IMR-90 (cell line): ENCODE measurements around the gene LPIN1. TPM values are rescaled to one million over a fixed set of nuclear protein-coding genes. Genes with fewer than 3 reads are reported as not detected.

Source experiments
- ATAC-seq: fragments of 200-7000 bp; cut with Tn5 transposase; 2 replicates; pipeline ENCODE4 v1.9.1; 2020; ENCODE audit warnings: low read depth, mild to moderate bottlenecking, moderate library complexity
- BruUV-seq: library from RNA; stranded (reverse); fragments of 400-500 nt; replicated peaks from 2 replicates; lab custom pipeline; 2021; lab: Mats Ljungman, UMichigan
- CTCF ChIA-PET: fragments of 300-600 bp; formaldehyde crosslinking; extraction: SDS; loops from one replicate; lab custom pipeline; 2021; ENCODE audit warnings: antibody characterized with exemption; lab: Yijun Ruan, JAX
- POLR2A ChIA-PET: fragments of 300-600 bp; sonication (Branson Sonifier 250); formaldehyde crosslinking; loops from one replicate; lab custom pipeline; 2022; ENCODE audit warnings: antibody characterized with exemption; ENCODE audit not compliant: unreplicated experiment; lab: Charles Lee
- DNase-seq: peaks from one replicate; pipeline ENCODE4 v3.0.0; 2013
- H2AFZ ChIP-seq: replicated peaks from 2 replicates; pipeline ENCODE3; 2013; ENCODE audit warnings: low read length, mild to moderate bottlenecking; ENCODE audit not compliant: poor library complexity
- H2AK5ac ChIP-seq: 2 replicates; pipeline ENCODE4 v1.6.1; 2013; ENCODE audit warnings: low read depth, low read length, inconsistent platforms
- H2AK9ac ChIP-seq: replicated peaks from 2 replicates; pipeline ENCODE3; 2013; ENCODE audit warnings: mild to moderate bottlenecking, low read depth, low read length, moderate library complexity; ENCODE audit not compliant: poor library complexity
- H2BK120ac ChIP-seq: 2 replicates; pipeline ENCODE4 v1.6.1; 2013; ENCODE audit warnings: low read depth, low read length, inconsistent platforms
- H2BK15ac ChIP-seq: 3 replicates; pipeline ENCODE4 v1.6.1; 2013; ENCODE audit warnings: low read depth, low read length, inconsistent platforms
- H2BK20ac ChIP-seq: 2 replicates; pipeline ENCODE4 v1.6.1; 2013; ENCODE audit warnings: low read depth, mild to moderate bottlenecking, inconsistent platforms, low read length, moderate library complexity
- H2BK5ac ChIP-seq: 2 replicates; pipeline ENCODE4 v1.6.1; 2013; ENCODE audit warnings: mild to moderate bottlenecking, low read depth, low read length, inconsistent platforms; ENCODE audit not compliant: poor library complexity, severe bottlenecking
- H3K14ac ChIP-seq: replicated peaks from 2 replicates; pipeline ENCODE4 v1.6.1; 2013; ENCODE audit warnings: low read depth, low read length, inconsistent platforms
- H3K18ac ChIP-seq: 2 replicates; pipeline ENCODE4 v1.6.1; 2013; ENCODE audit warnings: low read depth, low read length, control low read depth
- H3K23ac ChIP-seq: 2 replicates; pipeline ENCODE4 v1.6.1; 2013; ENCODE audit warnings: low read depth, low read length, inconsistent platforms
- H3K27ac ChIP-seq: 2 replicates; pipeline ENCODE4 v1.5.1; 2013; ENCODE audit warnings: mild to moderate bottlenecking, control low read depth, low read length; ENCODE audit not compliant: insufficient read depth
- H3K27me3 ChIP-seq: 2 replicates; pipeline ENCODE4 v1.6.1; 2013; ENCODE audit warnings: low read length; ENCODE audit not compliant: control insufficient read depth, insufficient read depth
- H3K36me3 ChIP-seq: 2 replicates; pipeline ENCODE4 v1.6.1; 2013; ENCODE audit warnings: low read length, mixed read lengths; ENCODE audit not compliant: control insufficient read depth, insufficient read depth
- H3K4ac ChIP-seq: 2 replicates; pipeline ENCODE4 v1.6.1; 2013; ENCODE audit warnings: low read depth, low read length, inconsistent platforms
- H3K4me1 ChIP-seq: 2 replicates; pipeline ENCODE4 v1.6.1; 2013; ENCODE audit warnings: low read length, mixed read lengths; ENCODE audit not compliant: control insufficient read depth, insufficient read depth
- H3K4me2 ChIP-seq: 2 replicates; pipeline ENCODE4 v1.6.1; 2013; ENCODE audit warnings: low read depth, mild to moderate bottlenecking, control low read depth, low read length, moderate library complexity
- H3K4me3 ChIP-seq: 2 replicates; pipeline ENCODE4 v1.5.1; 2013; ENCODE audit warnings: low read depth, mild to moderate bottlenecking, control low read depth, low read length, moderate library complexity; ENCODE audit not compliant: insufficient read depth
- H3K56ac ChIP-seq: 2 replicates; pipeline ENCODE4 v1.6.1; 2013; ENCODE audit warnings: low read length, inconsistent platforms; ENCODE audit not compliant: insufficient read depth; ENCODE audit errors: extremely low read depth
- H3K79me1 ChIP-seq, 2 experiments: 2 replicates each; pipeline ENCODE4 v1.6.1; 2013; ENCODE audit warnings: low read length in 2 of 2, inconsistent platforms in 1 of 2, low read depth in 1 of 2
- H3K9ac ChIP-seq: 2 replicates; pipeline ENCODE4 v1.6.1; 2013; ENCODE audit warnings: low read depth, low read length, control low read depth
- H3K9me1 ChIP-seq: 2 replicates; pipeline ENCODE4 v1.6.1; 2013; ENCODE audit warnings: low read length, inconsistent platforms; ENCODE audit not compliant: insufficient read depth
- H3K9me3 ChIP-seq: 2 replicates; pipeline ENCODE4 v1.6.1; 2013; ENCODE audit warnings: low read length; ENCODE audit not compliant: control insufficient read depth, insufficient read depth
- H4K20me1 ChIP-seq: 2 replicates; pipeline ENCODE4 v1.6.1; 2013; ENCODE audit warnings: low read length, inconsistent platforms; ENCODE audit not compliant: insufficient read depth
- H4K5ac ChIP-seq: 2 replicates; pipeline ENCODE4 v1.6.1; 2013; ENCODE audit warnings: mild to moderate bottlenecking, low read depth, low read length, control low read depth
- H4K8ac ChIP-seq, 2 experiments: 2 replicates each; pipeline ENCODE4 v1.6.1; 2013; ENCODE audit warnings: low read depth in 2 of 2, low read length in 2 of 2, control low read depth in 1 of 2, inconsistent platforms in 1 of 2
- H4K91ac ChIP-seq: 2 replicates; pipeline ENCODE4 v1.6.1; 2013; ENCODE audit warnings: low read depth, low read length, inconsistent platforms; ENCODE audit not compliant: insufficient read depth
- CHD1 ChIP-seq: IDR thresholded peaks from 2 replicates; pipeline ENCODE4 v1.6.1; 2012; ENCODE audit warnings: low read depth, low read length, improper control_type of control experiment
- MAFK ChIP-seq: IDR thresholded peaks from 2 replicates; pipeline ENCODE4 v1.6.1; 2012; ENCODE audit warnings: low read depth, low read length, improper control_type of control experiment
- MAZ ChIP-seq: IDR thresholded peaks from 2 replicates; pipeline ENCODE4 v1.6.1; 2012; ENCODE audit warnings: low read depth, mild to moderate bottlenecking, low read length, improper control_type of control experiment, moderate library complexity, borderline replicate concordance
- NFE2L2 ChIP-seq: fragments of 150-350 bp; IDR thresholded peaks from 2 replicates; pipeline ENCODE4 v1.6.1; 2016; ENCODE audit warnings: low read depth, mild to moderate bottlenecking, low read length
- POLR2A ChIP-seq: IDR thresholded peaks from 2 replicates; pipeline ENCODE4 v1.6.1; 2012; ENCODE audit warnings: mild to moderate bottlenecking, low read depth, low read length
- RAD21 ChIP-seq: IDR thresholded peaks from 2 replicates; pipeline ENCODE4 v1.6.1; 2012; ENCODE audit warnings: low read length, improper control_type of control experiment
- RCOR1 ChIP-seq: IDR thresholded peaks from 2 replicates; pipeline ENCODE4 v1.6.1; 2012; ENCODE audit warnings: mild to moderate bottlenecking, low read length, improper control_type of control experiment; ENCODE audit not compliant: insufficient replicate concordance
- WGBS, 2 experiments: methylation state at CpG; one replicate each; pipeline versions ENCODE4 v1.1.5 to v1.1.7; 2013; ENCODE audit warnings: missing lambda C conversion rate in 2 of 2; ENCODE audit not compliant: insufficient read length in 1 of 2; ENCODE audit errors: extremely low coverage in 2 of 2; 5-methylcytosine and 5-hydroxymethylcytosine counted together
- dilution Hi-C: fragments of 300-500 bp; cut with HindIII; formaldehyde crosslinking; loops from one replicate; pipeline ENCODE4 v1.14.3; 2018; ENCODE audit warnings: low sequenced_read_pairs; ENCODE audit not compliant: unreplicated experiment
- in situ Hi-C: fragments of 300-500 bp; cut with MboI; formaldehyde crosslinking; loops from 3 replicates; pipeline ENCODE4 v1.14.3; 2019; ENCODE audit warnings: low sequenced_read_pairs, inconsistent platforms, mixed read lengths
- intact Hi-C: fragments of 100-400 bp; cut with micrococcal nuclease; formaldehyde crosslinking; loops from 2 replicates; pipeline ENCODE4 v1.10.0; 2022
- polyA plus RNA-seq, 3 experiments: library from polyadenylated mRNA; depleted of rRNA; stranded (reverse); fragments of >200 nt; gene quantifications; 2 replicates each; pipeline ENCODE4 v1.2.3, GENCODE V29; 2012; ENCODE audit warnings: low replicate concordance in 1 of 3
- total RNA-seq: library from RNA; depleted of rRNA; stranded (reverse); fragments of >200 nt; gene quantifications from 2 replicates; pipeline ENCODE4 v1.2.3, GENCODE V29; 2012

Gene LPIN1
- total and polyA plus RNA-seq, 2 of the 4 experiments (the other 2 are of a cell fraction): 21.3 to 25.1 TPM

- Histone ChIP-seq H3K79me1 (peaks cover 0 to 9% of the 10 kb centered on the region in 2 experiments; a peak in 1 of 4 replicates), H3K14ac (peak overlapping the region; percentile 60; the same call in 1 of the 2 replicates), H3K4me2 (no peak overlapping the region), H3K18ac (no peak overlapping the region), H2AK5ac (no peak overlapping the region; the same call in none of the 2 replicates), H3K23ac (0 out of 2 replicates have a peak overlapping the region, but pooled peaks have one; percentile 25), H3K4me1 (peaks cover 7% of the 10 kb centered on the region), H3K27ac (peak overlapping the region; percentile 3; the same call in 1 of the 2 replicates), H3K4me3 (no peak overlapping the region), H3K9me3 (no peaks in the 10 kb centered on the region), H2BK20ac (peak overlapping the region; percentile 29), H2AFZ (no peak overlapping the region), H4K20me1 (no peaks in the 10 kb centered on the region), H4K8ac (0 out of 4 replicates have a peak overlapping the region, but pooled peaks of 1 of the 2 experiments have one; percentile 31), H3K36me3 (peaks cover 32% of the 10 kb centered on the region), H2BK5ac (no peak overlapping the region), H3K9ac (no peak overlapping the region), H2AK9ac (peak overlapping the region; percentile 29), H4K5ac (no peak overlapping the region), H3K27me3 (no peaks in the 10 kb centered on the region), H4K91ac (peak overlapping the region; percentile 47; the same call in 1 of the 2 replicates), H3K9me1 (peaks cover 4% of the 10 kb centered on the region), H2BK15ac (0 out of 3 replicates have a peak overlapping the region, but pooled peaks have one; percentile 48), H3K4ac (peak overlapping the region; percentile 66), H2BK120ac (peak overlapping the region; percentile 53; the same call in 1 of the 2 replicates), H3K56ac (no peak overlapping the region; the same call in 1 of the 2 replicates)
- DNase-seq (no peak), ATAC-seq (no peak)
- no TSS peak for BruUV-seq
- CTCF ChIA-PET: interaction anchor here (0.6 to 1.7 kb wide), 6 partner anchors 10 to 630 kb away, joined by 3 to 8 read pairs (median 4); no protein-coding TSS in a partner anchor
- intact Hi-C loops: loop anchor here (2.0 kb wide), 1 partner anchor 28 kb away; the partner anchor contains the start of gene LPIN1
- POLR2A ChIA-PET: interaction anchor here (0.6 kb wide), 1 partner anchor 12 kb away, joined by 15 read pairs; no protein-coding TSS in a partner anchor
- TF ChIP-seq MAZ (no peak), CHD1 (no peak), RCOR1 (no peak), MAFK (no peak), NFE2L2 (no peak), POLR2A (no peak), RAD21 (no peak)
- WGBS, 2 experiments: 100% methylated on average over 2 of the region's 7 CpGs; no CpG with 5 or more reads in 1 of the 2 experiments
- in situ Hi-C loops: loop anchor here (10.0 to 25.0 kb wide), 2 partner anchors 300 to 637 kb away; a partner anchor contains a TSS
- dilution Hi-C loops: no loop called here
These were observed 28.2 kb downstream of the LPIN1 start for GRCh38 chr2:11774600-11774999.
